Liver (tissue), 3 donors: ENCODE results near the gene NOX3.

Source experiments
- ATF3 ChIP-seq: IDR thresholded peaks from 2 replicates; pipeline ENCODE4 v1.6.1; 2016; ENCODE audit warnings: antibody characterized with exemption
- CTCF ChIP-seq: fragments of 150-350 bp; IDR thresholded peaks from 2 replicates; pipeline ENCODE4 v1.5.1; 2017; ENCODE audit warnings: improper control_type of control experiment, low read depth, low read length; ENCODE audit not compliant: missing input control
- GABPA ChIP-seq, 2 donors: IDR thresholded peaks in 1 of 2; conservative IDR thresholded peaks in 1 of 2; 2 replicates each; pipeline ENCODE4 v1.6.1; 2016; ENCODE audit warnings: antibody characterized with exemption in 2 of 2, mild to moderate bottlenecking in 1 of 2, moderate library complexity in 1 of 2
- TAF1 ChIP-seq: conservative IDR thresholded peaks from 2 replicates; pipeline ENCODE4 v1.6.1; 2016; ENCODE audit warnings: antibody characterized with exemption, mild to moderate bottlenecking
- donor health status: healthy.
- donor health status: healthy.

GRCh38 chr6:155434829-155435423 is 20.7 kb downstream of the NOX3 start:
- no peak for TF ChIP-seq ATF3
- no peak for TF ChIP-seq CTCF
- no peak for TF ChIP-seq TAF1
- no peak for TF ChIP-seq GABPA (IDR thresholded peaks at IDR 0.05 in 1 of 2, conservative IDR thresholded peaks at IDR 0.05 in 1 of 2)
